ENCODE measurements around the gene PTPRT. TPM values are rescaled to one million over a fixed set of nuclear protein-coding genes. Genes with fewer than 3 reads are reported as not detected.

The PTPRT gene
- total RNA-seq, 1 experiment from 2014 or later: 0.13 TPM

- H2AFZ ChIP-seq (ENCODE audit: low read length): no peak overlapping the region
- no peak overlapping the region for H3K27ac ChIP-seq (ENCODE audit: insufficient read length, low read depth, low read length)
- H2BK15ac ChIP-seq (ENCODE audit: low read depth, low read length): no peak overlapping the region
- H3K9me3 Mint-ChIP-seq: no peaks in the 10 kb centered on the region
- H3K14ac ChIP-seq (ENCODE audit: insufficient read depth, low read length): no peak overlapping the region
- no peak for DNase-seq
- no peaks in the 10 kb centered on the region for H3K36me3 Mint-ChIP-seq (ENCODE audit: insufficient read depth in 1 of 3, low read depth in 3 of 3)
- H4K8ac ChIP-seq (replicated peaks; ENCODE audit: insufficient read length, low read depth, low read length): no peak overlapping the region
- no peak overlapping the region for H2BK120ac ChIP-seq (ENCODE audit: low read depth, low read length, poor library complexity, severe bottlenecking)
- H3K79me2 ChIP-seq (ENCODE audit: insufficient read depth, low read length): no peaks in the 10 kb centered on the region
- no peaks in the 10 kb centered on the region for H3K23me2 ChIP-seq (ENCODE audit: insufficient read length, low read depth, low read length, poor library complexity, severe bottlenecking)
- no peak overlapping the region for H2BK12ac ChIP-seq (ENCODE audit: insufficient read length, low read depth, low read length)
- no peaks in the 10 kb centered on the region for H4K20me1 ChIP-seq (ENCODE audit: control insufficient read depth, insufficient read depth, insufficient read length)
- H2BK5ac ChIP-seq (ENCODE audit: insufficient read length, low read length): no peak overlapping the region
- H4K5ac ChIP-seq (ENCODE audit: insufficient read length, low read depth, low read length): no peak overlapping the region
- H3K56ac ChIP-seq (ENCODE audit: insufficient read length, low read depth, low read length): no peak overlapping the region
- no peaks in the 10 kb centered on the region for H3K4me1 ChIP-seq (ENCODE audit: insufficient read depth, low read length)
- H3K23ac ChIP-seq (ENCODE audit: insufficient read length, low read depth, low read length): no peak overlapping the region
- H2AK5ac ChIP-seq (ENCODE audit: insufficient read length, low read length): no peak overlapping the region
- peaks cover 0 to 3% of the 10 kb centered on the region in 2 experiments; a peak in 1 of 4 replicates for H3K4me1 Mint-ChIP-seq
- H4K91ac ChIP-seq (ENCODE audit: insufficient read length, low read depth, low read length): no peak overlapping the region
- TF ChIP-seq CTCF (conservative IDR thresholded peaks at IDR 0.05): no peak
- no peak overlapping the region for H3K9ac ChIP-seq (ENCODE audit: extremely low read depth, insufficient read length, low read length)
- no CpG with 5 or more reads among the region's 1 CpG for WGBS (ENCODE audit: extremely low coverage, insufficient read length, low lambda C conversion rate)
- H3K9me3 ChIP-seq (ENCODE audit: control insufficient read depth, low read depth, low read length): no peaks in the 10 kb centered on the region
- H3K4me2 ChIP-seq (ENCODE audit: insufficient read depth, insufficient read length, low read length): no peak overlapping the region
- H3K79me1 ChIP-seq (ENCODE audit: insufficient read depth, low read depth, low read length, poor library complexity, severe bottlenecking): no peaks in the 10 kb centered on the region
- no peak overlapping the region for H3K4ac ChIP-seq (ENCODE audit: low read depth, low read length)
- no peak overlapping the region for H3K4me3 Mint-ChIP-seq
- H3K27ac Mint-ChIP-seq: no peak overlapping the region
- no peak overlapping the region for H2BK20ac ChIP-seq (ENCODE audit: low read depth, low read length, poor library complexity, severe bottlenecking)
- no peak overlapping the region for H3T11ph ChIP-seq (ENCODE audit: low read length)
- no peaks in the 10 kb centered on the region for H3K27me3 ChIP-seq (ENCODE audit: insufficient read depth, low read length)
- H3K18ac ChIP-seq (ENCODE audit: insufficient read length, low read depth, low read length): no peak overlapping the region
- H3K27me3 Mint-ChIP-seq (ENCODE audit: low read depth): no peaks in the 10 kb centered on the region; the same call in 1 of the 2 replicates
Measured at GRCh38 chr20:42779216-42779615, 410.5 kb downstream of the PTPRT start.
